NCI-H2171 (cell line): ENCODE data around the gene NCOA7.
A peak's percentile ranks its signal among the peaks of the same experiment; 100 is the strongest.
"Not testable (repeated sequence)": the region's sequence is repeated elsewhere in the genome, so short reads cannot be mapped to it uniquely, and the experiment has no call there.

Experiments
- DNase-seq: peaks from one replicate; lab custom pipeline; 2025; lab: John Stamatoyannopoulos, UW

Gene NCOA7

DNA sequence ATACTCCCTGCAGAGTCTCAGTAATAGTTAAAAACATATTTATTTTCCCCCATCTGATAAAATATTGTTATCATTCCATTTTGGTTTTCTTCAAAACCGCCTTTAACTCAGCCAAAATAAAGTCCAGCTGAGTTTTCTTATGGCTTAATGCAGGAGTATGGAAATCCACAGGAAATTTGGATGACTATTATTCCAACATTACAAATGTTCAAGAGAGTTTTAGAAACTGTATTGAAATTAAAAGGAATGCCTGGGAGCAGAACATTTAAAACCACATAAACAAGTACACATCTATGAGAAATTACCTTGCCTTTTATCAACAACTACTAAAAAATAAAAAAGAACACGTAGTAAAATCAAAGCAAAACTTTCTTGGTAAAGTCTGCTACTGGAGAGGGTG lies 45.7 kb downstream of the NCOA7 start:
- DNase-seq, result no peak

DNA sequence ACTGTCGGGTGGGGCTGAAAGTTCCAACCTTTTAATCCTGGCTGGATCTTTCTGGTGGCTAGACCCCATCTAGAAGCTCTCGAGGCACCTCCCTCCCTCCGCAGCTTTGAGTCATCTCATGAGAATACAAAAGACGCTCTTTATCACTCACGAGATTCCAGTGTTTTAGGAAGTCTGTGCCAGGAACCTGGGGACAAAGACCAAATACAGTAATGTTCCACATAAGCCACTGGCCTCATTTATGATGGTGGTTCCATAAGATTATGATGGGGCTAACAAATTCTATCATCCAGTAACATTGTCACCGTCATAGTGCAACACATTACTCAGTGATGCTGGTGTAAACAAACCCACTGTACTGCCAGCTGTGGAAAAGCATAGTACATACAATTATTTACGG lies 48.7 kb downstream of the NCOA7 start:
- no peak for DNase-seq

DNA sequence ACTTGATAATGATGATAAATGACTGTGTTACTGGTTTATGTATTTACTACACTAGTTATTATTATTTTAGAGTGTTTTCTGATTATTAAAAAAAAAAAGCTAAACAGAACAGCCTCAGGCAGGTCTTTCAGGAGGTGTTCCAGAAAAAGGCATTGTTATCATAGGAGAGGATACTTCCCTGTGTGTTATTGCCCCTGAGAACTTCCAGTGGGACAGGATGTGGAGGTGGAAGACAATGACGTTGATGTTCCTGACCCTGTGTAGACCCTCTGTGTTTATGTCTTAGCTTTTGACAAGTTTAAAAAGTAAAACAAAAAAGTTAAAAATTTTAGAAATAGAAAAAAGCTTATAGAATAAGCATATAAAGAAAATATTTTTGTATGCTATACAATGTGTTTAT lies 49.1 kb downstream of the NCOA7 start:
- no peak for DNase-seq

DNA sequence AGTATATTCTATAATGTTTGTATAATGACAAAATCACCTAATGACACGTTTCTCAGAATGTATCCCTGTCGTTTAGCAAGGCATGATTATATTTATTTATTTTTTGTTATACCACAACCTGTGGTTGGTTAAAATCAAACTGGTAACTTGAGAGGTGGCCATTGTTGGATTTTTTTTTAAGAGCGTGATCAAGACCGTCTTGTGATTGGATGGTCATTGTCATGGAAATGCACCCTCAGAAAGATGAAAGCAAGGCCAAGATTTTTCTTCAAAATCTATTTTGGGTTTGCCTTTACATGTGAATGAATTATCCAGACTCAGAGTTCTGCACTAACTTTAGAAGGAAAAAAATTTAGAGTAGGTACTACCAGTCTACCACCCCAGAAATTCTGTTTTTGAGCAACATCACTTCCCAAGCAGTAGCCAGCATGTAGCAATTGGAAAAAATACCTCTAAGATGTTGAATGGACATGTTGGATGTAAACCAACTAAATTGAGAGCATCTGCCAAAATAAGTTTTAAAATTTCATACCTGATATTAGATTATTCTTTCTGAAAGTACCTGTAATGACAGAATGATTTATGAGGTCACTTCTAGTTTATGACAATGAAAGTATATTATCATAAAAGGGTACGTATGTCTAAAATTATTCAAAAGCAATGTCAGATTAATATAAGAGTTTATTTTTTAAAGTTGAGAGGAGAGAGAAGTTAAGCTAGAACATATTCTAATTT lies 50.8 kb downstream of the NCOA7 start:
- DNase-seq, result no peak

DNA sequence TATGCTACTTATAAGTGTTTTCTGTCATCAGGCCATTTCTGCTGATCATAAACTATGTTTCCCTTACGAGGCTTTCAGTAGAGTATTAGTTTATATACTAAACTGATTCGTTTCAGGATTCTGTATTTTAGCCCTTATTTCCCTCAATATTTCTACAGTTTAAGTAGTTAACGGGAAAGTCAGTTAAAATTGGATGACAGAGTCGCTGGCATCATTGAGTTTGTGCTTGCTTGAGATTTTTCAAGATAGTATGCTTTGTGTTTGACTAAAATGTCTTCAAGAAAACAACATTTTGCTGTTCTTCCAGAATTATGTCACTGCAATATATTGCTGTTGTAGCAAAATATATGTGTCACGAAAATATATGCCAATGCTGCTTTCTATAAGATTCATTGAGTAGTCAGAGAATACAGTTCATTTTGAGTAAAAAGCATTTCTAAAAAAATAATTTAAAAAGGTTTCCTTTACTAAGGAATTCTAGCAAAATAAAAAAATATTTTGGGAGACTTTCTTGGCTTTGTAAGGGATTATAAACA lies 51.4 kb downstream of the NCOA7 start:
- no peak for DNase-seq

DNA sequence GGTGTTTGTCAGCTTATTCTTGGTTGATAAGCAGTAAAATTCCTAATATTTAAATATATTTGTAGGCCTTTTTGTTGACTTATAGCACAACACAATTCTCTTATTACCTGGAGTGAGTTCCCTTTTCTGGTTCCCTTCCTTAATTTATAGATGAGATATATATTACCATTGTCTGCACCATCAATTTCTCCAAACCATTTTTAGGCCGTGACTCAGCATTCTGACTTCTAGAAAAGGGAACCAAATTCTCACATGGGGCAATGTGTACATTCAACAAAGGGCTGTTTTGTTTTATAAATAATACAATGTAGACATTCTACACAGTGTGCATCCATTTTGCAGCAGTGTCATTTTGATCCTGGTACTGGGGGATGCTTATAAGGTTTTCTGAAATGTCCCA lies 52.8 kb downstream of the NCOA7 start:
- DNase-seq, result no peak

DNA sequence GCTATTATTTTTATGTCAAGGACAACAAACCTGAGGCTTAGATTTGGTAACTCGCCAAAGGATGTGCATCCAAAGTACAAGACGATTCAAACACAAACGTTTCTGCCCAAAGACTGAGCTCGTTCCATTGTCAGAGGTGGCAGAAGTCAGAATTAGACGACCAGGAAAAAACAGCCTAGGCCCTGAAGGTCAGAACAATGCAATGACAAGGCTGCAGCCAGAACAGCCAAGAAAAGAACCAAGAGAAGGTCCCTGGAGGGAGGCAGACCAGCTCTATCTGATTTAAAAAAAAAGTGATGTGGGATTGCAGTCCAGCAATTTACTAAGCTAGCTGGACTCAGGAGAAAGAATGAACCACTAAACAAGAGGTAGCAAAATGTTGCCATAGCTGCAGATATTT lies 54.2 kb downstream of the NCOA7 start:
- DNase-seq, result no peak

DNA sequence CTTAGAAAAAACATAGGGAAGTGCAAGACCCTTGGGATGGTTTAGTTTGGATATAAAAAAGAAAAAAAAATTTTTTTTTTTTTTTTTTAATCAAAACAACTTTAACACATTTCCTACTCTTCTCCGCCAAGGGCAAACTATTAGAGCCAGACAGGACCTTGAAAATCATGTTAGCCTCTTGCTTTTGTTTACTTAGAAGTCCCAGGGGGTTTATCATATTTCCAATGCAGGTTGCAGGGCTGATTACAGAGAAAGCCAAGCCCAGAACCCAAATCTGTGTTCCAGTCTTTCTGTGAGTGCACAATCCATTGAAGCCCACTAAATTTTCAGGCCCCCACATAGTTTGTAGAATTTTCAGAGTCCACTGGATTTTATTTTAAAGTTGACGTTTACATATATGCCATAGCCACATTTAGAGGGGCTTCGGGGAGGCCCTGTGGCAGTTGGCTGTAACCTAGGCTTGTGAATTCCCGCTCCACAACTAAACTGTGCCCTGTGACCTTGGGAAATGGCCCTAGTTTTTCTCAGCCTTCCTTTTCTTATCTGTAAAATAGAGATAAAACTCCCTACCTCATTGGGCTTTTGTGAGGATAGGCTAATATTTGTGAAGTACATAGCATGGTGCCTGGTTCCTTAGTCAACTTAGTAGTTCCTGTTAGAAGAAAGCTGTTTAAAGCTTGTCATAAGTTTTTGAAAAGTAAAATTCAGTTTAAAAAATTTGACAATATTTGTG lies 55.7 kb downstream of the NCOA7 start:
- peak; percentile 84 for DNase-seq

DNA sequence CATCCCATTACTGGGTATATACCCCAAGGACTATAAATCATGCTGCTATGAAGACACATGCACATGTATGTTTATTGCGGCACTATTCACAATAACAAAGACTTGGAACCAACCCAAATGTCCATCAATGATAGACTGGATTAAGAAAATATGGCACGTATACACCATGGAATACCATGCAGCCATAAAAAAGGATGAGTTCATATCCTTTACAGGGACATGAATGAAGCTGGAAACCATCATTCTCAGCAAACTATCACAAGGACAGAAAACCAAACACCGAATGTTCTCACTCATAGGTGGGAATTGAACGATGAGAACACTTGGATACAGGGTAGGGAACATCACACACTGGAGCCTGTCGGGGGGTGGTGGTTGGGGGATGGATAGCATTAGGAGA lies 57.5 kb downstream of the NCOA7 start:
- DNase-seq, result not testable (repeated sequence)

DNA sequence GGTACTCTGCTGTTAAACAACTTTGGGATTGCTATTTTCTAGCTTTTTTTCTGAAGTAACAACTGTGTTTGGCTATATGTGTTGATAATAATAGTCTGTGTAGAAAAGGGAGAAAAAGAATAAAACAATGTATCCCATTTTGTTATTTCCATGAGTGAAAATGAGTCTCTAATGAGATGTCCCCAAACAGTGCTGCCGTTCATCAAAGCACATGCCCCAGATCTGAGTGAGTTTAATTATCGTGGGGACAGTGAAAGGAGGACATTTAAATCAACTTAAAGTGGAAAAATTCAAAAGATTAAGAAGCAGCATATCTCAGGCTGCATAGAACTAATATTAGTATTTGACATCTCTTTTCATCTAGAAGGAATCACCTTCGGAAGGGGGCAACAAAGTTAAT lies 59.6 kb downstream of the NCOA7 start:
- no peak for DNase-seq

DNA sequence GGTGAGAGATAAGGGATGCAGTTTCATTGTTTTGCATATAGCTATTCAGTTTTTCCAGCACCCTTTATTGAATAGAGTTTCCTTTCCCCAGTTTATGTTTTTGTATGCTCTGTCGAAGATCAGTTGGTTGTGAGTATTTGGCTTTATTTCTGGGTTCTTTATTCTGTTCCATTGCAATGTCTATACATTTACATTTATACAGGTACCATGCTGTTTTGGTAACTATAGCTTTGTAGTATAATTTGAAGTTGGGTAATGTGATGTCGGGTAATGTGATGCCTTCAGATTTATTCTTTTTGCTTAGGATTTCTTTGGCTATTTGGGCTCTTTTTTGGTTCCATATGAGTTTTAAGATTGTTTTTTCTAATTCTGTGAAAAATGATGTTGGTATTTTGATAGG lies 61.8 kb downstream of the NCOA7 start:
- no peak for DNase-seq

DNA sequence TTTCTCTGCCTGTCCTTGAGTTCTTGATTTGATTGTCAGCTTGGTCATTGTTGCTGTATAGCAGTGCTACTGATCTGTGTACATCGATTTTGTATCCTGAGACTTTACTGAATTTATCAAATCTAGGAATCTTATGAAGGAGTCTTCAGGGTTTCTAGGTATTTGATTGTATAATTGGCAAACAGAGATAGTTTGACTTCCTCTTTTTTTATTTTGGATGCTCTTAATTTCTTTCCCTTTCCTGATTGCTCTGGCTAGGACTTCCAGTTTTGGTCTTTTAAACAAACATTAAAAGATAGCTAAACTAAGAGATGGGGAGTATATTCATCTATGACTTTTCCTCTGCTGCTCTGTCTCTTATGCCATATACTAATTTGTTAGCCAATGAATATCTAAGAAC lies 62.4 kb downstream of the NCOA7 start:
- no peak for DNase-seq

DNA sequence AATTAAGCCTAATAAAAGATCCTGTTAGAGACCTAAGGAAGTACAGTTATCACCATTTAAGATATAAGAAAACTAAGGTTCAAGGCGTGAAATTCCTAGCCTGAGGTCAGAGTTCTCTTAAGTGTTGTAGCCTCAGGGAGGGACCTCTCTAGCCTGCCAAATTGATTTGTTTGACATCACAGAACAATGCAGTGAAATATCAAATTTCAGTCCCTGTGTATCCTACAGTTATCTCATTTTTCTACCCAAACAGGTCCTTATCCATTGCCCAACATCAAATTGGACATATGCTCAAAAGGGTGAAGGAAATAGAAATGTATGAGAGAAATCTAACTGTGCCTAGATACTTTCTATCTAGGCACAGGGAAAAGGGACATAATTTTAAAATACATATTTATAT lies 63.0 kb downstream of the NCOA7 start:
- DNase-seq, result no peak

DNA sequence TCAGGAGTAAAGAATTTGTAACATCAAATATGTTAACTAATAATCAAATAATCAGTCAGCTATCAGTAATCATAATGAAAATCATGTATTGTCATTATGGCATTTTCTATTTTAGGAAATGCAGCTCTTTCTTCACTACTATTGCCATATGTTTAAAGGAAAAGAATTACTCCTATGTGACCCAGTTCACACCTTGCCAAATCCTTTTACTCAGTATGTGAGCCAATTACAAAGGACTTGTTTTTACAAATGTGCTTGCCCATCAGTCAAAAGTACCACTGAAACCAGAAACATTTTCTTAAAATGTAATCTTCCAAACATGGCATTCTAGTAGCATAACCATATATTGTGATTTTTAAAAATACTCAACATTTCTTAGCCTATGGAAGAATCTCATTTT lies 63.6 kb downstream of the NCOA7 start:
- DNase-seq, result no peak

DNA sequence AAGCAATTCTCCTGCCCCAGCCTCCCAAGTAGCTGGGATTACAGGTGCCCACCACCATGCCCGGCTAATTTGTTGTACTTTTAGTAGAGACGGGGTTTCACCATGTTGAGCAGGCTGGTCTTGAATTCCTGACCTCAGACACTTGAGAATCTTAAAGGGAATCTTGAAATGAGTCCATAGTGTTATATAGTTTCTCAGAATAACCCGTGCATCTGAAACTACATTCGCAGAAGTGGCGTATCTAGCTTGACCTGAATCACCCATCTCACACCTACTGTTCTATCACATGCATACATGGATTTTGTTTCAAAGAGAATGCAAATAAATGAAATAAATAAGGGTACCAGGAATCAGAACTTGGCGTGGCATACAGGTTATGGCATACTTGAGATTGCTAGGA lies 65.0 kb downstream of the NCOA7 start:
- no peak for DNase-seq

DNA sequence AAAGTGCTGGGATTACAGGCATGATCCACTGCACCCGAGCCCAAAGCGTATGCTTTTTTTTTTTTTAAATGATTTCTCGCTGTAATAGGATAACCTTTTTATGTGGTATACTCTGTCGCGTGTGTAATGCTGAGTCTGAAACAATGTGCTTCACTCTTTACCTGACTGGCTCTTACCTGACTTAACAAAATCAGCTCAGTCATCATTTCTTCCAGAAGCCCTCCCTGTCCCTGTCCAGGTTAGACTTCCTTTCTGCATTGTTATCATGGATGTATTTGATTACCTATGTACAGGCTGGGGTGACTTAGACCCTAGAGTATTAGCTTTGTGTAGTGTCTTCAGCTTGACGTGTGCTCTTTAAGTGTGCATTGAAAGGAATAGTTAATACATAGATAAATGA lies 67.1 kb downstream of the NCOA7 start:
- DNase-seq, result no peak

DNA sequence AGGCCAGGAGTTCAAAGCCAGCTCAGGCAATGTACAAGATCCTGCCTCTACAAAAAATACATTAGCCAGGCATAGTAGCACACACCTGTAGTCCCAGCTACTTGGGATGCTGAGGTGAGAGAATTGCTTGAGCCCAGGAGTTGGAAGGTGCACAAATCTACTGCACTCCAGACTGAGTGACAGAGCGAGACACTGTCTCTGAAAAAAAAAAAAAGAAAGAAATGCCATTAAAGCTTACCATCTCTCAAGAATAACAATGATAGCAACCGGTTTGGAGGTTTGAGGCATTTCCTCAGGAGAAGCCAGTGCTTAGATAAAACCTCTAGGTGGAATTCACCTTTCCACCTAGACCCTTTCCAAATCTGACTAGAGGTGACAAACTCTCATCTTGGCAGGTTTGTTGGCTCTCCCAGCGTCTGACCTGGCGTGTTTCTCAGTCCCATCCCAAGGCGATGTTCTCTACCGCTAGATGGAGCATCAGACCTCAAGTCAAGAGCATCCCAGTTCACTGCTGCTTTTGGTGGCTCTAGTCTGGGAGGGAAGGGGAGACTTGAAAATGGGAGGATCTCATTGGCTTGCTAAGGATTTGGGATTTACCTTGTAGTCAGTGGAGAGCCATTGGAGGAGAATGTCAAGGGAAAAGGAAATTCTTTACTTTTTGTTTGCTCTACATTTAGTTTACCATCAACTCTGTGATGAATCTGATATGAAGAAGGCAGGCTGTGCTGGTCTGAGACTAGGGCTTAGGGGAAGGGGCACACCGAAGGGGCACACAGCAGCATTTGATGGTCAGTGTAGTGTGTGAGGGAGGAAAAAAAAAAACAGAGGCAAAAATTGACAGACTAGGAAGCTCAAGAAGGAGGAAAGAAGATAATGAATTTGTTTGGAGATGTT lies 67.9 kb downstream of the NCOA7 start:
- no peak for DNase-seq

DNA sequence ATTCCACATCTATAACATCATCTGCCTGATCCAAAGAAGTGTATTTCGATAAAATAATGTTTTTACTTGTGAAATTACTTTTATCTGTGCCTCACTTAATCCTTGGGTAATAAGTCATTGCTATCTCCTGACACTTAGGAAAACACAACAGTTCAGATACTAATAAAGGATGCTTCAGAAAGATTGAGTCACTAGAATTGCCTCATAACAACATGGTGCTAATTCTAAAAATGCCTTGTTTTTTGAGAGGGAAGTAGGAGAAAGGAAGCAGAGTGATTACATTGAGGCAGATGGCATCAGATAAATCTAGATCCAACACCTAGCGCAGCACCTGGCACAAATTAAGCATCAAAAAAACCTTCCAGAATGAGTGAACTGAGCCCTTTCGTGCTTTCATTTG lies 69.0 kb downstream of the NCOA7 start:
- peak; percentile 45 for DNase-seq

DNA sequence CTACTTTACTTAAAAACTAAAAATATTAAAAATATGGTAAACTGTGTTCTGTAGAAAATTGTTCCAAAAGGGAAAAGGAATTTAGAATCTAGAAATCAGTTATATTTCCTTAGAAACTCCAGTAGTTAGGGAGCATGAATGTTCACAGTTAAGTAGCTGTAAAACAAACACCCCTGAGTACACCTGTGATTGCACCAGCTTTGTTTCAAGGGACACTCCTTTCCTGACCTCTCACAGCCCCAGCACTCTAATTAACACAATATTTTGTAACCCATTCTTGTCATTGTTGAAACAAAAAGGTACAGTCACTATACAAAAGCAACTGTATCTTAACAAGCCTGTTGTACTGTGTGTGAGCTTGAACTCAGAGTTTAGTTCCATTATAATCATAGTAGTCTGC lies 72.3 kb downstream of the NCOA7 start:
- DNase-seq, result no peak

DNA sequence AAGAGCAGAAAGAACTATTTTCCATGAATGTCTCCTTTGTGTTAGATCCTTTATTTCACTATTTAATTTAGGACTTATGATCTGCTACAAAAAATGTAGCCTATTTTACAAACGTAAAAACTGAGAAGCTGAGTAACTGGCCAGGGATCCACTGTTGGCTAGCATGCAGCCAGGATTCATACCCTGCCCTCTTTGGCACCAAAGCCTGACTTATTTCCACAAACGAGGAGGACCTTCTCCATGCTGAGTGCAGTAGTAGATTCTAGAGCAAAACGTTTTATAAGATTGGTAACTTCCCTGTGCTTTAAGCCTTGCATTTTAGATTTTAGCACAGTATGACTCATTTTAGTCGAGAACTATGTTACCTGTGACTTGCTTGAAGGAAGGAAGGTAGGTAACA lies 74.3 kb downstream of the NCOA7 start:
- no peak for DNase-seq

DNA sequence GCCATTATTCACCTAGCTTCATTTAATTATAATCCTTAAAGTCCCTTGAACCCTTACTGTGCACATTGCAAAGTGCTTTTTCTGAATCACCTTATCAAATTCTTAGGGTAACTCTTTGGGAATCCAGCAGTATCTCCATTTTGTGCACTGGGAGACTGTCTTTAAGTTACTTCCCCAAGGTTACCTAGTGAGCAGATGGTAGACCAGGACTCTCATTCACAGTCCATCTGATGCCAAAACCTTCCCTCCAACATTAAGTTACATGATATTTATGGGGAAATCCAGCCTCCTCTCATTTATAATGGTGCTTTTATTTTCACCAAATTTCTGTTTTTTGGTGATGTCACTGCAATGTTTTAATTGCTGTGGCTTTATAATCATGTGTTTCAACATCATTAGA lies 75.7 kb downstream of the NCOA7 start:
- DNase-seq, result peak; percentile 28

DNA sequence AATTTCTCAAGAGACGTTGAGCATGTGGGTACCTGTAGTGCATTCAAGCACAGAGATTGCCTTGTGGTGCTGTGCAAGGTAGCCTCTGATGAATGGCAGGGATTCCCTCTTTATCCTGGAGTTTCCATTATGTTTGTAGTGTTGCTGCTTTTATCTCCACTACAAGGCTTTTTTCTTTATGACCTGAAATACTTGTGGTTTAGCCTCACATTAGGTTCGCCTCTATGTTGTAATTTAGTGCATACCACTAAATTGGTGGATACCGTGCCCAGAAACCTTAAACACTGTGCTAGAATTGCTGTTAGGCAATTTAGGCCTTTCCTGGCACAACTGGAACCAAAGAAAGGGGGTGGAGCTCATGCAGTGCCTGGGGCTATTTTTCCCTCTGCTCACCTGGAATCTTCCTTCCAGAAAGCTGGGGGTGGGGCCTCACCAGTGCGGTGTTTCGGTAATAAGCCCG lies 76.8 kb downstream of the NCOA7 start:
- no peak for DNase-seq

DNA sequence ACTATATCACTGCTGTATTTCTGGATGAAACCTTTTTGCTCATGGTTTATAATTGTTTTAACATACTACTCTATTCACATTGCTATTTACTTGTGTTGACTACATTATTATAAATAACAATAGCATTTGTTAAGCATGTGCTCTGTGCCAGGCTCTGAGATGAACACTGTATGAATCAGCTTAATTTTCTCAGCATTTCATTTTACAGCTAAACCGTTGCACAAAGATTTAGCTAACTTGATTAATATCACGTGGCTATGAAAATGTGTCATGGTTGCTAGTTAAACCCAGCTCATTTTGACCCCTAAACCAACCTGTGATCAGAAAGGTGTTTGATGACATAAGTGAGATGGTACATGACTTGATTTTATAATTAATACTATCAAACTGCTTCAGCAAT lies 77.5 kb downstream of the NCOA7 start:
- no peak for DNase-seq
